Hepatocyte (in vitro differentiated cells): Measurements from ENCODE around the gene OPCML.

ENCODE experiments used
- CTCF ChIP-seq: fragments of 200-600 bp; sonication (generic); IDR thresholded peaks from 2 replicates; pipeline ENCODE4 v1.5.1; 2016; ENCODE audit warnings: antibody characterized with exemption, mild to moderate bottlenecking; ENCODE audit not compliant: poor library complexity
- EZH2 ChIP-seq: fragments of 200-600 bp; sonication (generic); IDR thresholded peaks from 2 replicates; pipeline ENCODE4 v1.6.1; 2016; ENCODE audit warnings: antibody characterized with exemption, mild to moderate bottlenecking, borderline replicate concordance
- EZH2phosphoT487 ChIP-seq: fragments of 200-600 bp; sonication (generic); IDR thresholded peaks from one replicate; pipeline ENCODE4 v1.6.1; 2018; ENCODE audit warnings: antibody characterized with exemption, mild to moderate bottlenecking, low read depth, moderate library complexity; ENCODE audit not compliant: unreplicated experiment, severe bottlenecking

GRCh38 chr11:132471466-132471865 is 1060.8 kb downstream of the OPCML start:
- TF ChIP-seq CTCF, result no peak
- TF ChIP-seq EZH2phosphoT487, result no peak
- TF ChIP-seq EZH2, result no peak
